ENCODE data around the gene GPR52.

The GPR52 gene

DNA sequence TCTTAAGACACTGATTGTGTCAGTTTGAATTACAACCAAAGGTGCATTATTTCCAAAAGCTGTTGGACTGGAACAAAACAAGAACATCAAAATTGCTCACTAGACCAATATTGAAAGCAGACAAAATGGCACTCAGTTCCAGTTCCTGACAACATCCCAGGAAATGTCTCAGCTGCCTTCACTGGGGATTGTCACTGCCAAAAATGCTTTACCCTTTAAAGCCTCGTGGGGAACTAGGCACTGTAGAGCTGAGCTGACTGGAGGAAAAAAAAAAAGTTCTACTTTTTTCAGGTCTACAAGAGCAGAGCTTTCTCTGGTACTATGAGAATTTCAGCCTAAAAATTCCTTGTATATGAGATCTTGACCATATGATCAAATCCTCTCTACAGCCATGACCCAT, 21.9 kb downstream of the GPR52 start:
- no peak for FAIRE-seq

DNA sequence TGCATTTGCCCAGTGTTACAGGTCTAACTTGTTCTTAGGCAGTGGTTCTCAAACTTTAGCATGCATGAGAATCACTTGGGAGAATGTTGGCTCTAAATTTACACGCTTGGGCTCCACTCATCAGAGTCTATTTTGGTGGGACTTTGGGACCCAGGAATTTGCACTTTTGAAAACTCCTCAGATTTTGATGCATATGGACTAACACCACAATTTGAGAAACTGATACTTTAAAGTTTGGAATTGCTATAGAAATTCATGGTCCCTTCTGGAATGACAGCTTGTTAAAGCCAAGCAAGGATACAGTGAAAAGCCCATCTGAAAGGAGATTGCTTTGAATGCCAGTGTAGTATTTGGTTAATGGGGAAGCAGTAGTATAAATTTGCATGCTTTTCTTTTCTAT, 31.5 kb downstream of the GPR52 start:
- no peak for FAIRE-seq

DNA sequence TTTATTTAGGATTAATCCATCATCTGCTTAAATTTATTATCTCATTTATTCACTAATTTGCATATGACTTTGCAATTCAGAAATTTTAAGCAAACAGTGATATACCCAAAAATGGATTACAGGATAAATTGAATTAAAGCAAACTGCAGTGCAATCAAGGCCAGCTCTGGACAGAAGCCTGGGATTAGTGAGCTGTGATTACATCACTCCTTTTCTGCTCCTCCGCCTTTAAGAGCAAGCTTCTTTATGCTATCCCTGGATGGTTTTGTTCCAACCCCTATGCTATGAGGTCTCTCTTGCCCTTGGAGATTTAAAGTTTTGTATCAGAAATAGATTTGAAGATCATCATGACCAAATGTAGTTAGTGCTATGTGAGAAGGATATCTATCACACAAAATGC, 32.6 kb downstream of the GPR52 start:
- FAIRE-seq, result no peak

DNA sequence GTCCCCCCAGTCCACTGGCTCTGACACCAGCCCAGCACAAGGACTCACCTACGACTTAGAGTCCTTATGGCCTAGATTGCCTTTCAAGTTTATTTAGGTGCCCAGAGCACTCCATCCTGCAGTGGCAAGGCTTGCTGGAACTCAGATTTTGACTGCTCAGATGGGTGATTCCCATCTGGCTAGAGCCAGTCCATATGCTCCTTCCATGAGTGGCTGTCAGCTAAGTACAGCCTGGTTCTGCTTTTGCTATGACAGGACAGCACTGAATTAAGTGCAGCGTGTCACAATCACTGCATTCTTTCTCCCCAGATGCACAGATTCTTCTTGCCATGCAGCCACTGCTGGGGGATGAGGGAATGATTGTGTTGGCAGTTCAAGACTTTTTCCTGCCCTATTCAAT, 43.8 kb downstream of the GPR52 start:
- no peak for FAIRE-seq

DNA sequence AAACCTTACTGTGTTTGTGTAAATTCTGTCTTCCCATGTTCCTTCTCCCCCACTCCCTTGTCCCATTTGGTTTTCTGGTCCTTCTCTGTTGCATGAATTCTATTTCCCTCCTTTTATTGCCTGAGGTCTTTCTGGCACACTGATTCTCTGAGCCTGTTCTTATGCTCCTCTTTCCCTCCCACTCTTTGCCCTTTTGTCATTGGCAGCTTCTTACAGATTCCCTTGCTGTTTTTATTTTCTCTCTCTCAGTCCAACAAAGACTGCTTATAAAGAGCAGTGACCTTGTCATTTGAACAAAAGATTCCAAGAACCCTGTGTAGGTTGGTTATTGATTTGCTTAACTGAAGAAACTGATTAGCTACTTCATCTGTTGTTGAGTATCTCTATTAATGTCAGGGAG, 49.7 kb downstream of the GPR52 start:
- FAIRE-seq, result no peak

All from G401.6 (cell line).